Panc1 (cell line): ENCODE results near the gene MYT1. TPM values are rescaled to one million over a fixed set of nuclear protein-coding genes. Genes with fewer than 3 reads are reported as not detected.

Experiments
- ATAC-seq: fragments of 200-7000 bp; cut with Tn5 transposase; 2 replicates; pipeline ENCODE4 v1.9.1; 2020; ENCODE audit warnings: mild to moderate bottlenecking, moderate library complexity
- BruUV-seq: library from RNA; stranded (reverse); fragments of 400-500 nt; replicated peaks from 2 replicates; lab custom pipeline; 2021; lab: Mats Ljungman, UMichigan
- CTCF ChIA-PET: fragments of 300-600 bp; sonication (Branson Sonifier 250); formaldehyde crosslinking; loops from one replicate; lab custom pipeline; 2022; ENCODE audit warnings: antibody characterized with exemption; lab: Charles Lee
- POLR2A ChIA-PET: fragments of 300-600 bp; sonication (Branson Sonifier 250); formaldehyde crosslinking; loops from one replicate; lab custom pipeline; 2022; ENCODE audit warnings: antibody characterized with exemption; lab: Charles Lee
- DNase-seq: peaks from one replicate; pipeline ENCODE4 v3.0.0-alpha.2; 2010; ENCODE audit warnings: low read depth, low spot score
- H3K27ac ChIP-seq: 2 replicates; pipeline ENCODE4 v1.5.1; 2011; ENCODE audit warnings: mild to moderate bottlenecking, low read length, inconsistent platforms
- H3K27me3 ChIP-seq: fragments of 200-500 bp; sonication (Bioruptor generic); 2 replicates; pipeline ENCODE4 v1.6.0; 2014; ENCODE audit warnings: low read length, inconsistent platforms; ENCODE audit not compliant: control insufficient read depth, insufficient read depth
- H3K36me3 ChIP-seq: fragments of 200-500 bp; sonication (Bioruptor generic); 2 replicates; pipeline ENCODE4 v1.5.1; 2014; ENCODE audit warnings: inconsistent platforms, mild to moderate bottlenecking, low read length, moderate library complexity; ENCODE audit not compliant: control insufficient read depth, insufficient read depth
- H3K4me1 ChIP-seq: 2 replicates; pipeline ENCODE4 v1.5.1; 2011; ENCODE audit warnings: inconsistent platforms, mild to moderate bottlenecking, low read length, moderate library complexity; ENCODE audit not compliant: control insufficient read depth, insufficient read depth
- H3K4me3 ChIP-seq, 2 experiments: 2 replicates each; pipeline ENCODE4 v1.5.1; 2011 to 2012; ENCODE audit warnings: low read depth in 2 of 2, low read length in 2 of 2, mild to moderate bottlenecking in 2 of 2, inconsistent platforms in 1 of 2, moderate library complexity in 1 of 2
- H3K9me3 ChIP-seq: fragments of 200-500 bp; sonication (Bioruptor generic); 2 replicates; pipeline ENCODE4 v1.5.1; 2014; ENCODE audit warnings: low read depth, mild to moderate bottlenecking, inconsistent platforms, low read length, moderate library complexity; ENCODE audit not compliant: control insufficient read depth, insufficient read depth
- CTCF ChIP-seq: fragments of 450-650 bp; IDR thresholded peaks from 2 replicates; pipeline ENCODE4 v1.5.1; 2017; ENCODE audit warnings: mild to moderate bottlenecking
- POLR2AphosphoS5 ChIP-seq: IDR thresholded peaks from 2 replicates; pipeline ENCODE4 v1.6.1; 2012; ENCODE audit warnings: mild to moderate bottlenecking, low read depth, low read length, moderate library complexity
- SIN3A ChIP-seq: IDR thresholded peaks from 2 replicates; pipeline ENCODE4 v1.6.1; 2012; ENCODE audit warnings: low read depth, mild to moderate bottlenecking, low read length, moderate library complexity, borderline replicate concordance; ENCODE audit not compliant: insufficient read depth
- TCF7L2 ChIP-seq: IDR thresholded peaks from 2 replicates; pipeline ENCODE4 v1.6.1; 2011; ENCODE audit warnings: mild to moderate bottlenecking, low read depth, low read length, inconsistent platforms
- in situ Hi-C: cut with HindIII; loops from 2 replicates; pipeline ENCODE4 v1.10.0; 2016; ENCODE audit warnings: low sequenced_read_pairs, low pct_unique_long_range_greater_than_20kb
- intact Hi-C: fragments of 100-400 bp; cut with micrococcal nuclease; formaldehyde crosslinking; loops from one replicate; pipeline ENCODE4 v1.10.0; 2022; ENCODE audit not compliant: unreplicated experiment
- total RNA-seq: library from RNA; stranded (reverse); gene quantifications from one replicate; pipeline ENCODE4 v1.2.1, GENCODE V29; 2021; ENCODE audit not compliant: unreplicated experiment
- TF ChIP-seq, protein P1 (sequence below), 2 experiments: IDR thresholded peaks; 2 replicates each; pipeline ENCODE4 v1.6.1; 2011 to 2012; ENCODE audit warnings: low read depth in 2 of 2, control low read depth in 1 of 2, low read length in 1 of 2, mild to moderate bottlenecking in 1 of 2, moderate library complexity in 1 of 2; ENCODE audit not compliant: insufficient read depth in 1 of 2

MYT1 gene
- total RNA-seq, 1 experiment from 2014 or later, result 0.41 TPM

DNA sequence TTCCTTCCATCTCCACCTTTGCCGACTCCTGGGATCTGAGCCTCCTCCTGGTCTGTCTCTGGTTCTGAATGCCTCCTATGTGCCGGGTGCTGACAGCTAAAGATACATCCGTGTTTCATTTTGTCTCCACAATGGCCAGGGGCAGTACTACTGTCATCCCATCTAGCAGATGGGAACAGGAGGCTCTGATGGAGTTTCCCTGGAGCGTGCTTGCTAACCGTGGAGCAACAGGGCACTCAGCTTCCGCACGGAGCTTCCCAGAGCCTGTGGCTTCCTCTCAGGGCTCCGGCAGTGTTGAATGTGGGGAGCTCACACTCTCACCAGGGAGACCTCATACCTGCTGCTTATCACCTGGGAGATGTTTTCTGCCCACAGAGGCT lies 45.0 kb upstream of the MYT1 start:
- Histone ChIP-seq H3K27ac (no peak overlapping the region), H3K27me3 (peaks cover 10% of the 10 kb centered on the region), H3K4me3 (no peak overlapping the region), H3K36me3 (no peaks in the 10 kb centered on the region), H3K4me1 (peaks cover 2% of the 10 kb centered on the region; the same call in 1 of the 2 replicates), H3K9me3 (no peaks in the 10 kb centered on the region)
- CTCF ChIA-PET, result interaction anchor here (0.5 to 1.1 kb wide), 6 partner anchors 10 to 608 kb away, joined by 3 to 6 read pairs (median 4); no protein-coding TSS in a partner anchor
- intact Hi-C loops, result no loop called here
- ATAC-seq (peak; percentile 67), DNase-seq (no peak)
- TF ChIP-seq CTCF (no peak), TCF7L2 (no peak), SIN3A (no peak), POLR2AphosphoS5 (no peak)
- TF ChIP-seq, protein P1, sequence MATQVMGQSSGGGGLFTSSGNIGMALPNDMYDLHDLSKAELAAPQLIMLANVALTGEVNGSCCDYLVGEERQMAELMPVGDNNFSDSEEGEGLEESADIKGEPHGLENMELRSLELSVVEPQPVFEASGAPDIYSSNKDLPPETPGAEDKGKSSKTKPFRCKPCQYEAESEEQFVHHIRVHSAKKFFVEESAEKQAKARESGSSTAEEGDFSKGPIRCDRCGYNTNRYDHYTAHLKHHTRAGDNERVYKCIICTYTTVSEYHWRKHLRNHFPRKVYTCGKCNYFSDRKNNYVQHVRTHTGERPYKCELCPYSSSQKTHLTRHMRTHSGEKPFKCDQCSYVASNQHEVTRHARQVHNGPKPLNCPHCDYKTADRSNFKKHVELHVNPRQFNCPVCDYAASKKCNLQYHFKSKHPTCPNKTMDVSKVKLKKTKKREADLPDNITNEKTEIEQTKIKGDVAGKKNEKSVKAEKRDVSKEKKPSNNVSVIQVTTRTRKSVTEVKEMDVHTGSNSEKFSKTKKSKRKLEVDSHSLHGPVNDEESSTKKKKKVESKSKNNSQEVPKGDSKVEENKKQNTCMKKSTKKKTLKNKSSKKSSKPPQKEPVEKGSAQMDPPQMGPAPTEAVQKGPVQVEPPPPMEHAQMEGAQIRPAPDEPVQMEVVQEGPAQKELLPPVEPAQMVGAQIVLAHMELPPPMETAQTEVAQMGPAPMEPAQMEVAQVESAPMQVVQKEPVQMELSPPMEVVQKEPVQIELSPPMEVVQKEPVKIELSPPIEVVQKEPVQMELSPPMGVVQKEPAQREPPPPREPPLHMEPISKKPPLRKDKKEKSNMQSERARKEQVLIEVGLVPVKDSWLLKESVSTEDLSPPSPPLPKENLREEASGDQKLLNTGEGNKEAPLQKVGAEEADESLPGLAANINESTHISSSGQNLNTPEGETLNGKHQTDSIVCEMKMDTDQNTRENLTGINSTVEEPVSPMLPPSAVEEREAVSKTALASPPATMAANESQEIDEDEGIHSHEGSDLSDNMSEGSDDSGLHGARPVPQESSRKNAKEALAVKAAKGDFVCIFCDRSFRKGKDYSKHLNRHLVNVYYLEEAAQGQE (IDR thresholded peaks at IDR 0.05; ENCODE audit: insufficient read depth in 1 of 2, low read depth in 2 of 2, low read length in 1 of 2), result no peak
- POLR2A ChIA-PET, result interaction anchor here (0.6 kb wide), 1 partner anchor 40 kb away, joined by 3 read pairs; the partner anchor contains the start of gene RGS19
- BruUV-seq, result no TSS peak
- in situ Hi-C loops, result no loop called here

DNA sequence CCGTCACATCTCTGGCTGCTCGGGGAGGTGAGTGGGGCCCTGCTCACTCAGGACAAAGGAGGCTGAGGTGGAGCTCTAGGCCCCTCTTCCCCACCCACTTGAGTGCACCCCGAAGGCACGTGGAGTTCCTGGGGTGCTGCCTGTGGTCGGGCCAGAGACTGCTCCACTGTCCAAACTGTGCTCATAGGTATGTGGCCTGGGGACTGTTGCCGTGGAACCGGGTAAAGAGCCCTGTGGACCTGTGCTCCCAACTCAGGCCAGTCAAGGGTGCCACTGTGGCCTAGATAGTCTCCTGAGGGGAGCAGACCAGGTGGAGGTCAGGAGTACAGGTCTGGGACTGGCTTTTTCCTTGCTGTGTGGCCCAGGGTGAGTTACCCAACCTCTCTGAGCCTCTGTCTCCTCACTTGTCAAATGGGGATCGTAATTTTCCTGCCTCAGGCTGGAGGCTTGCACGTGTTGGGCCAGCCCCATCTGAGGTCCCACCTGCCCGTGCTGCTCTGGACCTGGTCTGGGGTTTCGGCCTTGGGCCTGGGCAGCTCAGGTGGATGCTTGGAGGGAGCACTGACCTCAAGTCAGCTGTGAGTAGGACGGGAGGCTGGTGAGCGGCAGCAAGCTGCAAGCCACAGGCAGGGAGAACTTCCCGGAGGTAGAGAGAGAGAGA lies 44.4 kb upstream of the MYT1 start:
- peak; percentile 61 for ATAC-seq
- DNase-seq, result no peak
- H3K4me3 ChIP-seq, result no peak overlapping the region
- no peaks in the 10 kb centered on the region for H3K9me3 ChIP-seq
- no peak overlapping the region for H3K27ac ChIP-seq
- peaks cover 2% of the 10 kb centered on the region; the same call in 1 of the 2 replicates for H3K4me1 ChIP-seq
- H3K27me3 ChIP-seq, result peaks cover 13% of the 10 kb centered on the region
- in situ Hi-C loops (no loop called here), intact Hi-C loops (no loop called here)
- ChIA-PET CTCF (interaction anchor here (0.5 to 1.1 kb wide), 6 partner anchors 10 to 338 kb away, joined by 3 to 6 read pairs (median 5); partner anchors contain the start of gene LKAAEAR1), POLR2A (no interaction called here)
- TF ChIP-seq SIN3A, result no peak
- TF ChIP-seq, protein P1 (IDR thresholded peaks at IDR 0.05; ENCODE audit: insufficient read depth in 1 of 2, low read depth in 2 of 2, low read length in 1 of 2), result no peak
- no peak for TF ChIP-seq TCF7L2
- no peak for TF ChIP-seq POLR2AphosphoS5
- no peak for TF ChIP-seq CTCF
- no TSS peak for BruUV-seq
- H3K36me3 ChIP-seq, result no peaks in the 10 kb centered on the region
